NCI-H1105 (cell line): ENCODE data around the gene DCAF16.
"Not testable (repeated sequence)": the region's sequence is repeated elsewhere in the genome, so short reads cannot be mapped to it uniquely, and the experiment has no call there.

Experiments used
- DNase-seq: peaks from one replicate; lab custom pipeline; 2025; lab: John Stamatoyannopoulos, UW

The DCAF16 gene

GRCh38 chr4:17810260-17811077 is at the start of gene DCAF16, which contains the start of gene NCAPG:
Gene DCAF16 (minus strand): TSS chr4:17810757. CDS start chr4:17804141, 6,616 bp downstream.
Gene NCAPG (plus strand): TSS chr4:17810979. CDS start chr4:17811078, 99 bp downstream.
- peak; percentile 95 for DNase-seq

GRCh38 chr4:17859793-17860406 is 49.3 kb upstream of the DCAF16 start:
- no peak for DNase-seq

- DNase-seq: no peak
These were observed 43.5 kb upstream of the DCAF16 start for GRCh38 chr4:17854036-17854435.

GRCh38 chr4:17851959-17852358 is 41.4 kb upstream of the DCAF16 start:
- no peak for DNase-seq

- not testable (repeated sequence) for DNase-seq
These were observed 39.7 kb upstream of the DCAF16 start for GRCh38 chr4:17850295-17850694.

GRCh38 chr4:17846266-17846665 is 35.7 kb upstream of the DCAF16 start:
- no peak for DNase-seq

- no peak for DNase-seq
These were observed 13.5 kb upstream of the DCAF16 start for GRCh38 chr4:17823871-17824669.

- no peak for DNase-seq
These were observed 6.5 kb upstream of the DCAF16 start for GRCh38 chr4:17817027-17817426.

- no peak for DNase-seq
These were observed 5.6 kb upstream of the DCAF16 start for GRCh38 chr4:17816142-17816541.

- no peak for DNase-seq
These were observed 3.6 kb upstream of the DCAF16 start for GRCh38 chr4:17814140-17814539.

GRCh38 chr4:17812801-17813200 is 2.2 kb upstream of the DCAF16 start:
- no peak for DNase-seq

- no peak for DNase-seq
These were observed 1.6 kb upstream of the DCAF16 start for GRCh38 chr4:17812125-17812524.

- DNase-seq: no peak
These were observed 584 bp upstream of the DCAF16 start for GRCh38 chr4:17811078-17811603.

GRCh38 chr4:17809667-17810066 is 890 bp downstream of the DCAF16 start:
- DNase-seq: no peak

GRCh38 chr4:17807446-17807845 is 3.1 kb downstream of the DCAF16 start:
- no peak for DNase-seq

GRCh38 chr4:17805580-17806155 is 4.9 kb downstream of the DCAF16 start:
- DNase-seq: no peak

- no peak for DNase-seq
These were observed 12.7 kb downstream of the DCAF16 start for GRCh38 chr4:17797808-17798207.

GRCh38 chr4:17794730-17795129 is 15.8 kb downstream of the DCAF16 start:
- DNase-seq: no peak

- no peak for DNase-seq
These were observed 21.6 kb downstream of the DCAF16 start for GRCh38 chr4:17788956-17789355.

GRCh38 chr4:17787315-17787714 is 23.2 kb downstream of the DCAF16 start:
- DNase-seq: no peak

GRCh38 chr4:17786567-17786966 is 24.0 kb downstream of the DCAF16 start:
- DNase-seq: no peak

GRCh38 chr4:17785858-17786257 is 24.7 kb downstream of the DCAF16 start:
- DNase-seq: no peak
